CD4-positive, alpha-beta T cell treated with Interleukin-1 beta for 1 hour (primary cell): Measurements from ENCODE around the gene CNIH1.

Experiments used
- DNase-seq, 2 donors: peaks; one replicate each; pipeline ENCODE4 v3.0.0-alpha.2; 2020 to 2022

CNIH1 gene

GRCh38 chr14:54377501-54377900, 63.7 kb downstream of the CNIH1 start:
- no peak for DNase-seq

- DNase-seq = no peak
Measured at GRCh38 chr14:54374117-54374884, 66.9 kb downstream of the CNIH1 start.
